Tibial artery (tissue), 4 donors: Measurements from ENCODE around the gene TACO1.
A peak's percentile ranks its signal among the peaks of the same experiment; 100 is the strongest.

ENCODE experiments used
- DNase-seq, 2 donors: peaks; one replicate each; pipeline ENCODE4 v3.0.0-alpha.2; 2019
- H3K27ac ChIP-seq, 2 donors: fragments of 200-600 bp; sonication (generic) in 1 of 2; 1 replicate in 1 of 2; 2 replicates in 1 of 2; pipeline ENCODE4 v1.5.1; 2018 to 2019; ENCODE audit warnings: mild to moderate bottlenecking in 1 of 2
- H3K27me3 ChIP-seq, 2 donors: fragments of 200-600 bp; sonication (generic) in 1 of 2; one replicate each; pipeline versions ENCODE4 v1.5.1 to v1.6.0; 2016 to 2019
- H3K36me3 ChIP-seq, 3 donors: fragments of 200-600 bp; sonication (generic) in 2 of 3; one replicate each; pipeline ENCODE4 v1.5.1; 2016 to 2019; ENCODE audit warnings: mild to moderate bottlenecking in 2 of 3
- H3K4me1 ChIP-seq, 4 donors: fragments of 200-600 bp; sonication (generic) in 2 of 4; 1 replicate in 3 of 4; 2 replicates in 1 of 4; pipeline ENCODE4 v1.5.1; 2016 to 2019
- H3K4me3 ChIP-seq, 2 donors: fragments of 200-600 bp; sonication (generic) in 1 of 2; 1 replicate in 1 of 2; 2 replicates in 1 of 2; pipeline ENCODE4 v1.5.1; 2018 to 2019; ENCODE audit warnings: mild to moderate bottlenecking in 2 of 2
- H3K9me3 ChIP-seq, 3 donors: fragments of 200-600 bp; sonication (generic) in 1 of 3; one replicate each; pipeline ENCODE4 v1.5.1; 2016 to 2019
- intact Hi-C: fragments of 100-400 bp; cut with DNase I; formaldehyde crosslinking; loops from one replicate; pipeline ENCODE4 v1.15.0; 2023; ENCODE audit warnings: low total_unique reads
- TF ChIP-seq, protein P1 (sequence below), 2 experiments: fragments of 200-600 bp in 1 of 2; fragments of 450-650 bp in 1 of 2; IDR thresholded peaks; one replicate each; pipeline ENCODE4 v1.5.1; 2017 to 2019; ENCODE audit warnings: antibody characterized with exemption in 2 of 2, mild to moderate bottlenecking in 1 of 2, moderate library complexity in 1 of 2

TACO1 gene

DNA sequence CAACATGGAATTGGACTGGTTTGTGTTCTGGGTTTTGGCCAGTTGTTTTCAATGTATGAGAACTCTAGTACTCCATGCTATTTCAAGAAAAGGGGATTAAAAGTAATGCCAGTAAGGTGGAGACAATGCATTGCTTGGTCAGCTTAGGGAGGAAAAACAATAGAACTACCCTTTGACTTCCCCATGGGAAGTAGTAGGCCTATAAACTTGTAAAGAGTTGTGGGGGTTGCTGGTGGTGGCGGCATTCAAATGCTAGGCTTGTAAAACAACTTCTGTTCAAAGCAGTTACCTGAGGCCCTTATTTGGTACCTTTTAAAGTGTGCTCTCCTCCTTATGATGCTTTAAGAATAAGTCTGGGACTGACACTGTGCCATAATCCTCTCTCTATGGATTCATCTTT is 30.9 kb downstream of the TACO1 start:
- intact Hi-C loops: no loop called here

DNA sequence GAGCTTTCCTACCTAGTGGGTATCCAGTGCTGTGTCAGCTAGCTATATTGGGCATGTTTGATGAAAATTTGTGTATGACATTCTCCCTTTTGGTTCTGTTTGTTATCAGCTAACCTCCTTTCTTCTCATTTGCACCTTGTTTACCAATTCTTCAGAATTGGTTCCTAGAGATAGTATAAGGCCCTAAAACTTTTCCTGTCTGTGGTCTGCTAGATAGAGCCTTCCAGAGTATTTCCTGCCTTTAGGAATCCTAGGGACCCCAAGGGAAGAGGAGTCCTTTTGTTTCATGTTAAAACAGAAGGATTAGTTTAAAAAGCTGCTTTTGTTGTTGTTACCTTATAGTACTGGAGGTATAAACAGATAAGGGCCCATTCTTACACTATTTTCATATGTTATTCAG is 33.0 kb downstream of the TACO1 start:
- Histone ChIP-seq H3K27me3 (no peaks in the 10 kb centered on the region), H3K9me3 (no peaks in the 10 kb centered on the region), H3K4me1 (peaks cover 0 to 19% (median 7%) of the 10 kb centered on the region in 4 donors), H3K27ac (no peak overlapping the region), H3K4me3 (no peak overlapping the region), H3K36me3 (peaks cover 57 to 62% (median 58%) of the 10 kb centered on the region in 3 donors)
- DNase-seq: no peak
- TF ChIP-seq, protein P1, sequence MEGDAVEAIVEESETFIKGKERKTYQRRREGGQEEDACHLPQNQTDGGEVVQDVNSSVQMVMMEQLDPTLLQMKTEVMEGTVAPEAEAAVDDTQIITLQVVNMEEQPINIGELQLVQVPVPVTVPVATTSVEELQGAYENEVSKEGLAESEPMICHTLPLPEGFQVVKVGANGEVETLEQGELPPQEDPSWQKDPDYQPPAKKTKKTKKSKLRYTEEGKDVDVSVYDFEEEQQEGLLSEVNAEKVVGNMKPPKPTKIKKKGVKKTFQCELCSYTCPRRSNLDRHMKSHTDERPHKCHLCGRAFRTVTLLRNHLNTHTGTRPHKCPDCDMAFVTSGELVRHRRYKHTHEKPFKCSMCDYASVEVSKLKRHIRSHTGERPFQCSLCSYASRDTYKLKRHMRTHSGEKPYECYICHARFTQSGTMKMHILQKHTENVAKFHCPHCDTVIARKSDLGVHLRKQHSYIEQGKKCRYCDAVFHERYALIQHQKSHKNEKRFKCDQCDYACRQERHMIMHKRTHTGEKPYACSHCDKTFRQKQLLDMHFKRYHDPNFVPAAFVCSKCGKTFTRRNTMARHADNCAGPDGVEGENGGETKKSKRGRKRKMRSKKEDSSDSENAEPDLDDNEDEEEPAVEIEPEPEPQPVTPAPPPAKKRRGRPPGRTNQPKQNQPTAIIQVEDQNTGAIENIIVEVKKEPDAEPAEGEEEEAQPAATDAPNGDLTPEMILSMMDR (IDR thresholded peaks at IDR 0.05): no peak
- intact Hi-C loops: no loop called here

More for the DNA sequence above, 30.9 kb downstream of the TACO1 start:
- peaks cover 44 to 45% (median 44%) of the 10 kb centered on the region in 3 donors for H3K36me3 ChIP-seq
- no peak overlapping the region for H3K27ac ChIP-seq
- H3K4me1 ChIP-seq: peaks cover 0 to 33% (median 12%) of the 10 kb centered on the region in 4 donors
- DNase-seq: no peak
- H3K27me3 ChIP-seq: no peaks in the 10 kb centered on the region
- no peak overlapping the region for H3K4me3 ChIP-seq
- no peaks in the 10 kb centered on the region for H3K9me3 ChIP-seq
- TF ChIP-seq, protein P1 (IDR thresholded peaks at IDR 0.05): no peak

DNA sequence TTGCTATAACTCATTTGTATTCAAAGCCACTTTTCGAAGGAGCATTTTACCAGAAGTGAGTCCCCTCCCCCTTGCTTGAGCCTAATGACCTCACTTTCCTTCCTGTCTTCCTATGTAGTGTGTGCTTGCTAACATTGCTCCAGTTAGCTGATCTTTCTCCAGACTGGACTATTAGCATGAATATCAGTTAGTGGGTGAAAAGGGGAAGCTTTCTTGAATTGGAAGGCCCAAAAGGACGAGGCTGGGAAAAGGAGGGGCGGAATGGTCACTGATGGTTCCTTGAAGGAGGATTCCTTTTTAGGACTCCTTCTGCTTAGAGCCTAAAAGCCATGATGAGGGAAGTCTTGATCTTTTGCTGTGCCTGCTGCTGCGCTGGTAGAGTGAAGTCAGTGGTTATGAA is 33.5 kb downstream of the TACO1 start:
- Histone ChIP-seq H3K4me1 (peaks cover 0 to 15% (median 7%) of the 10 kb centered on the region in 4 donors), H3K27me3 (no peaks in the 10 kb centered on the region), H3K9me3 (no peaks in the 10 kb centered on the region), H3K27ac (no peak overlapping the region), H3K36me3 (peaks cover 56 to 65% (median 60%) of the 10 kb centered on the region in 3 donors), H3K4me3 (no peak overlapping the region)
- TF ChIP-seq, protein P1 (IDR thresholded peaks at IDR 0.05): no peak
- peak in 1 of 2 donors; percentile 23 for DNase-seq
- intact Hi-C loops: no loop called here

DNA sequence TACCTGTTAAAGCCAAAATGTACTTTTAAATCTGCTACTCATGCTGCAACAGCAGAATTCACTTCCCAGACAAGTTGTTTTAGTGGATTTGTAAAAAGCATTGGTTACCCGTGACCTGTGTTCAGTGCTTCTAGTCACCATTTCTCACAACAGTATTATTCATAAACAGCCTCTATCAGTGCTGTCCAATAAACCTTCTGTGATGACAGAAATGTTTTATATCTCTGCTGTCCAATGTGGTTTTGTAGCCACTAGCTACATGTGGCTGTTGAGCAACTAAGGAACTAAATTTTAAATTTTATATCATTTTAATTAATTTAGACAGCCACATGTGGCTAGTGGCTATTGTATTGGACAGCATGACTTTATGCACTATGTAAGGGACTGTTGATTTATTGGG is 34.1 kb downstream of the TACO1 start:
- Histone ChIP-seq H3K36me3 (peaks cover 54 to 65% (median 60%) of the 10 kb centered on the region in 3 donors), H3K27ac (no peak overlapping the region), H3K27me3 (no peaks in the 10 kb centered on the region), H3K4me1 (peaks cover 0 to 13% (median 6%) of the 10 kb centered on the region in 4 donors), H3K4me3 (no peak overlapping the region), H3K9me3 (no peaks in the 10 kb centered on the region)
- no peak for DNase-seq
- intact Hi-C loops: no loop called here
- TF ChIP-seq, protein P1 (IDR thresholded peaks at IDR 0.05): no peak

DNA sequence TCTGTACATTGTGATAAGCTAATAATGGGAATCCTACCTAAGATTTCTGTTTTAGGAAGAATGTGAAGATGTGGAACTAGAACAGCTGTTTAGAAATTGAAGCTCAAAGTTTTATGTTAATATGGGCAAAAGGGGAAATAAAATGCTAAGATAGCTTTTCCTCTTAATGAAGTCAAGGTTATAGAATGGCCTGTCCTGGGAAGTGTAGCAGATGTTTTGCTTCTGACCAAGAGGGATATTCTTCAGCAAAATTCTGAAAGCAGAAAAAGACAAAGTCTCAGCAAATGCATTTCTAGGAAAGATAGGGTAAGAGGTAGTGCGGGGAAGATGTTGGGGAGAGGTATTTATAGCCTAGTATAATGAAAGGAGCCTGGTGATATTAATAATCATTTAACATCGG is 34.6 kb downstream of the TACO1 start:
- intact Hi-C loops: no loop called here
- H3K27ac ChIP-seq: no peak overlapping the region
- no peak overlapping the region for H3K4me3 ChIP-seq
- H3K27me3 ChIP-seq: no peaks in the 10 kb centered on the region
- DNase-seq: no peak
- H3K9me3 ChIP-seq: no peaks in the 10 kb centered on the region
- peaks cover 0 to 13% (median 5%) of the 10 kb centered on the region in 4 donors for H3K4me1 ChIP-seq
- H3K36me3 ChIP-seq: peaks cover 58 to 65% (median 60%) of the 10 kb centered on the region in 3 donors
- TF ChIP-seq, protein P1 (IDR thresholded peaks at IDR 0.05): no peak

DNA sequence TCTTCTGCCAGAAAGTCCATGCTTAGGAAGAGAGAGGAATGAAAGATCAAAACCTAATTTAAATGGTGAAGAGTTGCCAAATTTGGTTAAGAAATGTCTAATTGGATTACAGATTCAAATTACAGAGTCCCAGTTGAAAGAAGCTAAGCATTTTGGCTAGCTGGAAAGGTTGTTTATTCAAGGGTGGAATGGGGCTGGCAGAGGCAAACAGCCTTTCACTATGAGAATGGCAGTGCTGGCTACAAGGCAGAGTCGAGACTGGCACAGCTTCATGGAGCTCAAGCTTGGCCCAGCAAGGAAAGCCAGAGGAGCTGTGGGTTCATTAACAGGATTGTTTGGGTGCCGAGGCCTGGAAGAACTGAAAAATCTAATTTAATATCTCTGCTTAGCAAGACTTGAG is 35.1 kb downstream of the TACO1 start:
- intact Hi-C loops: no loop called here
- H3K4me1 ChIP-seq: peaks cover 0 to 13% (median 3%) of the 10 kb centered on the region in 4 donors
- no peaks in the 10 kb centered on the region for H3K9me3 ChIP-seq
- TF ChIP-seq, protein P1 (IDR thresholded peaks at IDR 0.05): no peak
- H3K36me3 ChIP-seq: peaks cover 58 to 65% (median 60%) of the 10 kb centered on the region in 3 donors
- no peak for DNase-seq
- no peak overlapping the region for H3K4me3 ChIP-seq
- H3K27me3 ChIP-seq: no peaks in the 10 kb centered on the region
- no peak overlapping the region for H3K27ac ChIP-seq
